Peyer's patch (tissue), 4 donors: ENCODE data around the gene DMD. TPM values are rescaled to one million over a fixed set of nuclear protein-coding genes. Genes with fewer than 3 reads are reported as not detected.

ENCODE experiments used
- DNase-seq, 3 donors: peaks; one replicate each; pipeline ENCODE4 v3.0.0-alpha.2; 2017 to 2019
- H3K27ac ChIP-seq, 4 donors: fragments of 200-600 bp; sonication (generic); one replicate each; pipeline ENCODE4 v1.5.1; 2016 to 2019
- H3K27me3 ChIP-seq, 2 donors: fragments of 200-600 bp; sonication (generic); one replicate each; pipeline ENCODE4 v1.5.1; 2019
- H3K36me3 ChIP-seq, 3 donors: fragments of 200-600 bp; sonication (generic); one replicate each; pipeline ENCODE4 v1.5.1; 2016 to 2019
- H3K4me1 ChIP-seq, 4 donors: fragments of 200-600 bp; sonication (generic); one replicate each; pipeline ENCODE4 v1.5.1; 2016 to 2019
- H3K4me3 ChIP-seq, 4 donors: fragments of 200-600 bp; sonication (generic); 1 replicate in 3 of 4; 2 replicates in 1 of 4; pipeline ENCODE4 v1.5.1; 2016 to 2019; ENCODE audit warnings: mild to moderate bottlenecking in 1 of 4
- H3K9me3 ChIP-seq, 4 donors: fragments of 200-600 bp; sonication (generic); one replicate each; pipeline ENCODE4 v1.5.1; 2016 to 2019; ENCODE audit warnings: mild to moderate bottlenecking in 1 of 4
- CTCF ChIP-seq, 6 experiments: fragments of 450-650 bp in 4 of 6; fragments of 200-600 bp in 2 of 6; sonication (generic) in 1 of 6; IDR thresholded peaks; one replicate each; pipeline ENCODE4 v1.5.1; 2017 to 2019; ENCODE audit warnings: antibody characterized with exemption in 6 of 6, mild to moderate bottlenecking in 3 of 6, moderate library complexity in 1 of 6
- POLR2A ChIP-seq, 2 donors: fragments of 450-650 bp; IDR thresholded peaks; one replicate each; pipeline ENCODE4 v1.5.1; 2017; ENCODE audit warnings: antibody characterized with exemption in 2 of 2, mild to moderate bottlenecking in 2 of 2, moderate library complexity in 2 of 2
- total RNA-seq, 4 donors: library from RNA; depleted of rRNA; stranded (reverse); fragments of >200 nt; gene quantifications; one replicate each; pipeline ENCODE4 v1.1.0, GENCODE V29; 2016

Gene DMD
- total RNA-seq, 4 donors from 2014 or later, result 15.8 to 109 (median 19.1) TPM

DNA sequence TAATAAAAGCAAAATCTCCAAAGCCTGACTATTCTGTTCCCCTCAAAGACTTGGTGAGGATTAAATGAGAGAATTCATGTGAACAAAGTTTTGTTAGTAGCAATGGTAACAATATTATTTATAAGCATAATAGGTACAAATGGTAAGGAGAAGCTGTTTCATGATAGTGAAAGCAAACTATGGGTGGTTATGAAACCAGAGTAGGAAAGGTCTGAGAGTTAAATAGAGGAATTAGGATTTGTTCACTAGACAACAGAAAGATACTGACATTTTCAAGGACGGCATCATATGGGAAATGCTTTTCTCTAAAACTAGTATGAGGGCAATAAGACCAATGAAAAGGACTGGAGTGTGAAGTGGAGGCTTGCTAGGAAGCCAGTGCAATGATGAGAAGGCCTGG is 2010.9 kb downstream of the DMD start:
- no peak for TF ChIP-seq CTCF (IDR thresholded peaks at IDR 0.05)
- no peak for TF ChIP-seq POLR2A (IDR thresholded peaks at IDR 0.05)
- no peaks in the 10 kb centered on the region for H3K36me3 ChIP-seq
- H3K9me3 ChIP-seq, result no peaks in the 10 kb centered on the region
- no peak for DNase-seq
- no peak overlapping the region for H3K27ac ChIP-seq
- no peaks in the 10 kb centered on the region for H3K4me1 ChIP-seq
- H3K27me3 ChIP-seq, result no peaks in the 10 kb centered on the region
- H3K4me3 ChIP-seq, result no peak overlapping the region

DNA sequence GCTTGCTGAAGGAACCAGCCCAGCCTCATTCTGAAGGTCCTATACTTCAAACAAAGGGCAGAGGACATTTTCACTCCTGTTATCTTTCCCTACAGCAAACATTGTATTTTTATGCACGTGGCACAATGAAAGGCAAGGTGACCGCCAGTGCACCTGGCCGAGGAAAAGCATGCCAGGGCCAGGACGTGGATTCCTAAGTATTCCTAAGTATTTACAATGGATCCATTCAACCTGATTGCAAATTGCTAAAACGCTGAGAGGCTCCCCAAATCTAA is 2011.6 kb downstream of the DMD start:
- no peaks in the 10 kb centered on the region for H3K4me1 ChIP-seq
- DNase-seq, result peak in 1 of 3 donors; percentile 46
- H3K36me3 ChIP-seq, result no peaks in the 10 kb centered on the region
- no peaks in the 10 kb centered on the region for H3K27me3 ChIP-seq
- H3K27ac ChIP-seq, result no peak overlapping the region
- TF ChIP-seq POLR2A (IDR thresholded peaks at IDR 0.05) (no peak), CTCF (IDR thresholded peaks at IDR 0.05) (no peak)
- no peaks in the 10 kb centered on the region for H3K9me3 ChIP-seq
- no peak overlapping the region for H3K4me3 ChIP-seq

- TF ChIP-seq CTCF (IDR thresholded peaks at IDR 0.05), result no peak
- no peak for TF ChIP-seq POLR2A (IDR thresholded peaks at IDR 0.05)
- no peak for DNase-seq
- H3K27ac ChIP-seq, result peak overlapping the region in 1 of 4 donors; percentile 43
- no peaks in the 10 kb centered on the region for H3K9me3 ChIP-seq
- no peaks in the 10 kb centered on the region for H3K36me3 ChIP-seq
- H3K4me1 ChIP-seq, result no peaks in the 10 kb centered on the region
- H3K27me3 ChIP-seq, result no peaks in the 10 kb centered on the region
- H3K4me3 ChIP-seq, result no peak overlapping the region
These were observed 2012.1 kb downstream of the DMD start for GRCh38 chrX:31199056-31199839.

DNA sequence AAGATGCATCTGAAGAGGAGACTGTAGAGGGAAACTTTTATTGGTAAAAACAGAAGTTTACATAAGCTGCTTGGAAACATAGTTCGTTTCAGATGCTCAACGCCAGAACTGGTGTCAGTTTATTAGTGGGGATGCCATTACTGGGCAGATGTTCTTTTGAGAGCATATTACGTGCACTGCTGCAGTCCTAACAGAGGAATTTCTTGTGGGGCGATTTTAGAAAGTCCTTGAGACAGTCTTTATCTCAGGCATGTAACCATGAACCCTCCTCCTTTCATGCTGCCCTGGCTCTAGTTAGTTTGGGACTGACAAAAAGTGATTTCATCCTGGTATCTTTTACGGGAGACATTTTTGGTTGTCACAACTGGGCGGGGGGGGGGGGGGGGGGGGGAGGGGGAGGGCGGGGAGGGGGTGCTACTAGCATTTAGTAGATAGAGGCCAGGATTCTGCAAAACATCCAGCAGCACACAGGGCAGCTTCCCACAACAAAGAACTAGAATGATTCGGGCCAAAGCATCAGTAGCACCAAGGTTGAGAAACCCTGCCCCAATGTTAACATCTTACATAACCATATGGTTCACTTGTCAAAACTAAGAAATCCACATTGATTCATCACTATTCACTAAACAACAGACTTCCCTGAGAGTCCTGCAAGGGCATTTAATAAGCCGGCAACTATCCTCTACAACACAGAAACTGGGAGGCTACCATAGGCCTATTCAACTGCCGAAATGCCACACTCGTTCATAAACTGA is 2021.0 kb downstream of the DMD start:
- DNase-seq, result no peak
- no peaks in the 10 kb centered on the region for H3K4me1 ChIP-seq
- H3K9me3 ChIP-seq, result no peaks in the 10 kb centered on the region
- no peak for TF ChIP-seq CTCF (IDR thresholded peaks at IDR 0.05)
- no peak for TF ChIP-seq POLR2A (IDR thresholded peaks at IDR 0.05)
- no peaks in the 10 kb centered on the region for H3K36me3 ChIP-seq
- no peak overlapping the region for H3K27ac ChIP-seq
- no peaks in the 10 kb centered on the region for H3K27me3 ChIP-seq
- H3K4me3 ChIP-seq, result no peak overlapping the region

GRCh38 chrX:31186693-31187338 is 2024.5 kb downstream of the DMD start:
- TF ChIP-seq POLR2A (IDR thresholded peaks at IDR 0.05) (no peak), CTCF (IDR thresholded peaks at IDR 0.05) (no peak)
- DNase-seq, result no peak
- Histone ChIP-seq H3K4me3 (no peak overlapping the region), H3K36me3 (no peaks in the 10 kb centered on the region), H3K4me1 (no peaks in the 10 kb centered on the region), H3K27me3 (no peaks in the 10 kb centered on the region), H3K27ac (no peak overlapping the region), H3K9me3 (no peaks in the 10 kb centered on the region)
